GM23338 (cell line): ENCODE measurements around the gene C1QL4.

Source experiments
- CREB1 ChIP-seq: fragments of 250-450 bp; sonication (Bioruptor Pico); IDR thresholded peaks from 2 replicates; pipeline ENCODE4 v1.5.0; 2020; ENCODE audit warnings: low read depth, mild to moderate bottlenecking, moderate library complexity
- EZH2 ChIP-seq: fragments of 200-600 bp; sonication (generic); IDR thresholded peaks from one replicate; pipeline ENCODE4 v1.8.0; 2017; ENCODE audit warnings: antibody characterized with exemption, mild to moderate bottlenecking, low read depth; ENCODE audit not compliant: unreplicated experiment
- EZH2phosphoT487 ChIP-seq: fragments of 200-600 bp; sonication (generic); IDR thresholded peaks from one replicate; pipeline ENCODE4 v1.8.1; 2018; ENCODE audit warnings: antibody characterized with exemption; ENCODE audit not compliant: unreplicated experiment
- JUNB ChIP-seq: IDR thresholded peaks from one replicate; pipeline ENCODE4 v1.6.1; 2016; ENCODE audit warnings: antibody characterized with exemption; ENCODE audit not compliant: unreplicated experiment
- NANOG ChIP-seq: IDR thresholded peaks from 2 replicates; pipeline ENCODE4 v1.6.1; 2016; ENCODE audit warnings: antibody characterized with exemption, borderline replicate concordance
- POLR2AphosphoS5 ChIP-seq: IDR thresholded peaks from 2 replicates; pipeline ENCODE4 v1.6.1; 2016; ENCODE audit warnings: antibody characterized with exemption, low read depth
- REST ChIP-seq: IDR thresholded peaks from one replicate; pipeline ENCODE4 v1.6.1; 2018; ENCODE audit warnings: antibody characterized with exemption; ENCODE audit not compliant: unreplicated experiment
- STAT1 ChIP-seq: IDR thresholded peaks from one replicate; pipeline ENCODE4 v1.6.1; 2016; ENCODE audit warnings: antibody characterized with exemption; ENCODE audit not compliant: unreplicated experiment
- ZNF331 ChIP-seq: fragments of 250-450 bp; sonication (Bioruptor Pico); IDR thresholded peaks from 2 replicates; pipeline ENCODE4 v1.5.0; 2020; ENCODE audit warnings: low read depth, mild to moderate bottlenecking, moderate library complexity
- TF ChIP-seq, protein P1 (sequence below), 2 experiments: fragments of 200-600 bp in 1 of 2; sonication (generic) in 1 of 2; conservative IDR thresholded peaks; 2 replicates each; pipeline versions ENCODE4 v1.5.1 to v1.6.1; 2016 to 2017; ENCODE audit warnings: antibody characterized with exemption in 2 of 2, low read depth in 2 of 2, mild to moderate bottlenecking in 2 of 2, moderate library complexity in 1 of 2
- TF ChIP-seq, protein P2 (sequence below): IDR thresholded peaks from 2 replicates; pipeline ENCODE4 v1.6.1; 2016; ENCODE audit warnings: antibody characterized with exemption

DNA sequence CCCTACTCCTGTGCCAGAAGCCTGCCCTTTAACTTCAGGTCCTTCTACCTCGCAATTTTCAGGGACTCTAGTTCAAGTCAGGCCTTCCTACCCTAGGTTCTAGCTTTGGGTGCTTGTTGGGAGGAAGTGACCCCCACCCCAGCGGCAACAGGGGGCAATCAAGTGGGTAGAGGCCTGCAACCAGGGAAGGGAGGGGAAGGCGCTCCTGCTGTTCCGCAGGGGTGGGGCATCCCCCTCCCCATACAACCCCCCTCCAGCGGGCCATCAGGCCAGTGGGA is 42.2 kb downstream of the C1QL4 start:
- TF ChIP-seq, protein P1, sequence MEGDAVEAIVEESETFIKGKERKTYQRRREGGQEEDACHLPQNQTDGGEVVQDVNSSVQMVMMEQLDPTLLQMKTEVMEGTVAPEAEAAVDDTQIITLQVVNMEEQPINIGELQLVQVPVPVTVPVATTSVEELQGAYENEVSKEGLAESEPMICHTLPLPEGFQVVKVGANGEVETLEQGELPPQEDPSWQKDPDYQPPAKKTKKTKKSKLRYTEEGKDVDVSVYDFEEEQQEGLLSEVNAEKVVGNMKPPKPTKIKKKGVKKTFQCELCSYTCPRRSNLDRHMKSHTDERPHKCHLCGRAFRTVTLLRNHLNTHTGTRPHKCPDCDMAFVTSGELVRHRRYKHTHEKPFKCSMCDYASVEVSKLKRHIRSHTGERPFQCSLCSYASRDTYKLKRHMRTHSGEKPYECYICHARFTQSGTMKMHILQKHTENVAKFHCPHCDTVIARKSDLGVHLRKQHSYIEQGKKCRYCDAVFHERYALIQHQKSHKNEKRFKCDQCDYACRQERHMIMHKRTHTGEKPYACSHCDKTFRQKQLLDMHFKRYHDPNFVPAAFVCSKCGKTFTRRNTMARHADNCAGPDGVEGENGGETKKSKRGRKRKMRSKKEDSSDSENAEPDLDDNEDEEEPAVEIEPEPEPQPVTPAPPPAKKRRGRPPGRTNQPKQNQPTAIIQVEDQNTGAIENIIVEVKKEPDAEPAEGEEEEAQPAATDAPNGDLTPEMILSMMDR (conservative IDR thresholded peaks at IDR 0.05; ENCODE audit: low read depth in 2 of 2), result no peak
- TF ChIP-seq EZH2 (peak; percentile 22), POLR2AphosphoS5 (no peak), STAT1 (no peak), EZH2phosphoT487 (no peak), CREB1 (CRISPR knock-in tag) (no peak), REST (no peak), ZNF331 (CRISPR knock-in tag) (no peak), NANOG (no peak), JUNB (no peak)
- TF ChIP-seq, protein P2, sequence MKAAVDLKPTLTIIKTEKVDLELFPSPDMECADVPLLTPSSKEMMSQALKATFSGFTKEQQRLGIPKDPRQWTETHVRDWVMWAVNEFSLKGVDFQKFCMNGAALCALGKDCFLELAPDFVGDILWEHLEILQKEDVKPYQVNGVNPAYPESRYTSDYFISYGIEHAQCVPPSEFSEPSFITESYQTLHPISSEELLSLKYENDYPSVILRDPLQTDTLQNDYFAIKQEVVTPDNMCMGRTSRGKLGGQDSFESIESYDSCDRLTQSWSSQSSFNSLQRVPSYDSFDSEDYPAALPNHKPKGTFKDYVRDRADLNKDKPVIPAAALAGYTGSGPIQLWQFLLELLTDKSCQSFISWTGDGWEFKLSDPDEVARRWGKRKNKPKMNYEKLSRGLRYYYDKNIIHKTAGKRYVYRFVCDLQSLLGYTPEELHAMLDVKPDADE, result no peak
